ENCODE data around the gene ZC3H12C. TPM values are rescaled to one million over a fixed set of nuclear protein-coding genes. Genes with fewer than 3 reads are reported as not detected.
"Not testable (repeated sequence)": the region's sequence is repeated elsewhere in the genome, so short reads cannot be mapped to it uniquely, and the experiment has no call there.

The ZC3H12C gene
- total RNA-seq, 4 donors from 2014 or later = 5.5 to 10.1 (median 7.8) TPM

GRCh38 chr11:110200241-110200640, 107.0 kb downstream of the ZC3H12C start:
- Histone ChIP-seq H3K27ac (peak overlapping the region in 1 of 4 donors; percentile 35), H3K9me3 (no peaks in the 10 kb centered on the region), H3K36me3 (no peaks in the 10 kb centered on the region), H3K4me3 (no peak overlapping the region), H3K4me1 (peaks cover 0 to 27% (median 0%) of the 10 kb centered on the region in 3 donors), H3K27me3 (no peaks in the 10 kb centered on the region)
- intact Hi-C loops (cut with DNase I) = loop anchor here (5.0 kb wide), 1 partner anchor 167 kb away; no protein-coding TSS in a partner anchor
- WGBS, 2 donors = 39 to 61% methylated on average over 5 to 6 of the region's 6 CpGs
- TF ChIP-seq, protein P1, sequence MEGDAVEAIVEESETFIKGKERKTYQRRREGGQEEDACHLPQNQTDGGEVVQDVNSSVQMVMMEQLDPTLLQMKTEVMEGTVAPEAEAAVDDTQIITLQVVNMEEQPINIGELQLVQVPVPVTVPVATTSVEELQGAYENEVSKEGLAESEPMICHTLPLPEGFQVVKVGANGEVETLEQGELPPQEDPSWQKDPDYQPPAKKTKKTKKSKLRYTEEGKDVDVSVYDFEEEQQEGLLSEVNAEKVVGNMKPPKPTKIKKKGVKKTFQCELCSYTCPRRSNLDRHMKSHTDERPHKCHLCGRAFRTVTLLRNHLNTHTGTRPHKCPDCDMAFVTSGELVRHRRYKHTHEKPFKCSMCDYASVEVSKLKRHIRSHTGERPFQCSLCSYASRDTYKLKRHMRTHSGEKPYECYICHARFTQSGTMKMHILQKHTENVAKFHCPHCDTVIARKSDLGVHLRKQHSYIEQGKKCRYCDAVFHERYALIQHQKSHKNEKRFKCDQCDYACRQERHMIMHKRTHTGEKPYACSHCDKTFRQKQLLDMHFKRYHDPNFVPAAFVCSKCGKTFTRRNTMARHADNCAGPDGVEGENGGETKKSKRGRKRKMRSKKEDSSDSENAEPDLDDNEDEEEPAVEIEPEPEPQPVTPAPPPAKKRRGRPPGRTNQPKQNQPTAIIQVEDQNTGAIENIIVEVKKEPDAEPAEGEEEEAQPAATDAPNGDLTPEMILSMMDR (IDR thresholded peaks at IDR 0.05) = no peak
- TF ChIP-seq POLR2A (IDR thresholded peaks at IDR 0.05) = no peak
- DNase-seq = no peak

DNA sequence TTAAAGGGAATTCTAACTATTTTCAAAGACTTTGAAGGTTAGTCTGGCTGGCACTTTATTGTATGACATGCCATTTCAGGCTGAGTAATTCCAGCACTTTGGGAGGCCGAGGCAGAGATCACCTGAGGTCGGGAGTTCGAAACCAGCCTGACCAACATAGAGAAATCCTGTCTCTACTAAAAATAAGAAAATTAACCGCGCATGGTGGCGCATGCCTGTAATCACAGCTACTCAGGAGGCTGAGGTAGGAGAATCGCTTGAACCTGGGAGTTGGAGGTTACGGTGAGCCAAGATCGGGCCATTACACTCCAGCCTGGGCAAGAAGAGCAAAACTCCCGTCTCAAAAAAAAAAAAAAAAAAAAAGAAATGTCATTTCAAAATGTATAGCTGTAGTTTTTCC, 107.6 kb downstream of the ZC3H12C start:
- Histone ChIP-seq H3K4me3 (no peak overlapping the region), H3K9me3 (no peaks in the 10 kb centered on the region), H3K27ac (peak overlapping the region in 1 of 4 donors; percentile 35), H3K4me1 (peaks cover 0 to 27% (median 0%) of the 10 kb centered on the region in 3 donors), H3K27me3 (no peaks in the 10 kb centered on the region), H3K36me3 (no peaks in the 10 kb centered on the region)
- intact Hi-C loops (cut with DNase I) = loop anchor here (5.0 kb wide), 1 partner anchor 166 kb away; no protein-coding TSS in a partner anchor
- TF ChIP-seq, protein P1 (IDR thresholded peaks at IDR 0.05) = no peak
- TF ChIP-seq POLR2A (IDR thresholded peaks at IDR 0.05) = no peak
- WGBS, 2 donors = 85 to 88% methylated on average over 10 of the region's 10 CpGs
- no peak for DNase-seq

DNA sequence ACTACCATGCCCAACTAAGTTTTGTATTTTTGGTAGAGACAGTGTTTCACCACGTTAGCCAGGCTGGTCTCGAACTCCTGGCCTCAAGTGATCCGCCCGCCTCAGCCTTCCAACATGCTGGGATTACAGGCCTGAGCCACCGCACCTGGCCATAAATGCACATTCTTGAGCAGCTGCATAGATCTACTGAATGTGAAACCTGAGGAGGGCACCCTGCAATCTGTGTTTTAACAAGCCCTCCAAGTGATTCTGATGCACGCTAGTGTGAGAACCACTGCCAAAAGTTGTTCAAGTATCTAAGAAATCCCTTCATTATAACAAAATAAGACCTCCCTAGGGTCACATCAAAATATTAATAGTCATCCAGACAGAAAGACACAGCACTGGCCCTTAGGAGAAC, 113.9 kb downstream of the ZC3H12C start:
- intact Hi-C loops (cut with DNase I) = no loop called here
- Histone ChIP-seq H3K4me1 (no peaks in the 10 kb centered on the region), H3K27me3 (no peaks in the 10 kb centered on the region), H3K36me3 (no peaks in the 10 kb centered on the region), H3K27ac (no peak overlapping the region), H3K4me3 (no peak overlapping the region), H3K9me3 (no peaks in the 10 kb centered on the region)
- DNase-seq = no peak
- WGBS, 2 donors = 91 to 98% methylated on average over 5 to 6 of the region's 6 CpGs
- TF ChIP-seq, protein P1 (IDR thresholded peaks at IDR 0.05) = no peak
- no peak for TF ChIP-seq POLR2A (IDR thresholded peaks at IDR 0.05)

DNA sequence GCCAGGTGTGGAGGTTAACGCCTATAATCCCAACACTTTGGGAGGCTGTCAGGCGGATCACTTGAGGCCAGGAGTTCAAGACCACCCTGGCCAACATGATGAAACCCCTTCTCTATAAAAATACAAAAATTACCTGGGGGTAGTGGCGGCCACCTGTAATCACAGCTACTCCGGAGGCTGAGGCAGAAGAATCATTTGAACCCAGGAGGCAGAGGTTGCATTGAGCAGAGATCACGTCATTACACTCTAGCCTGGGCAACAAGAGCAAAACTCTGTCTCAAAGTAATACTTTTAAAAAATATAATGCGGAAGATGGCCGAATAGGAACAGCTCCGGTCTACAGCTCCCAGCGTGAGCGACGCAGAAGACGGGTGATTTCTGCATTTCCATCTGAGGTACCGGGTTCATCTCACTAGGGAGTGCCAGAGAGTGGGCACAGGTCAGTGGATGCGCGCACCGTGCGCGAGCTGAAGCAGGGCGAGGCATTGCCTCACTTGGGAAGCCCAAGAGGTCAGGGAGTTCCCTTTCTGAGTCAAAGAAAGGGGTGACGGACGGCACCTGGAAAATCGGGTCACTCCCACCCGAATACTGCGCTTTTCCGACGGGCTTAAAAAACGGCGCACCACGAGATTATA, 115.6 kb downstream of the ZC3H12C start:
- intact Hi-C loops (cut with DNase I); H3K36me3 ChIP-seq; H3K9me3 ChIP-seq; H3K27ac ChIP-seq; H3K4me1 ChIP-seq; DNase-seq; H3K27me3 ChIP-seq: not testable (repeated sequence)
- H3K4me3 ChIP-seq = peak overlapping the region; percentile 16 to 60 (median 36)
- WGBS, 2 donors = 58 to 61% methylated on average over 11 to 17 of the region's 29 CpGs
- TF ChIP-seq, protein P1 (IDR thresholded peaks at IDR 0.05) = peak in 1 of 6 experiments; percentile 14

GRCh38 chr11:110209313-110209694, 116.1 kb downstream of the ZC3H12C start:
- H3K36me3 ChIP-seq; intact Hi-C loops (cut with DNase I); H3K9me3 ChIP-seq; H3K27me3 ChIP-seq; DNase-seq; H3K4me1 ChIP-seq; H3K27ac ChIP-seq: not testable (repeated sequence)
- peak overlapping the region; percentile 16 to 60 (median 36) for H3K4me3 ChIP-seq
- WGBS, 2 donors = no CpG with 5 or more reads among the region's 14 CpGs

Measured in esophagus squamous epithelium (tissue), 5 donors.